A549 (cell line): Measurements from ENCODE around the gene CHRNA4. TPM values are rescaled to one million over a fixed set of nuclear protein-coding genes. Genes with fewer than 3 reads are reported as not detected.

Experiments
- ATAC-seq, 2 experiments: fragments of 200-7000 bp in 1 of 2; fragments of >200 bp in 1 of 2; cut with Nextera tagmentation in 1 of 2; cut with Tn5 transposase in 1 of 2; 3 replicates each; pipeline versions ENCODE4 v1.8.0 to v1.9.1; 2018 to 2020; ENCODE audit warnings: mild to moderate bottlenecking in 1 of 2, moderate library complexity in 1 of 2
- CTCF ChIA-PET: fragments of 300-600 bp; sonication (Branson Sonifier 250); formaldehyde crosslinking; extraction: SDS; loops from one replicate; lab custom pipeline; 2021; ENCODE audit warnings: antibody characterized with exemption, inconsistent platforms; lab: Yijun Ruan, JAX
- POLR2A ChIA-PET: fragments of 350-600 bp; formaldehyde crosslinking; extraction: SDS; loops from one replicate; lab custom pipeline; 2021; ENCODE audit warnings: antibody characterized with exemption, inconsistent platforms; lab: Yijun Ruan, JAX
- DNase-seq, 2 experiments: peaks; one replicate each; pipeline versions ENCODE4 v3.0.0 to v3.0.0-alpha.2; 2011 to 2016; ENCODE audit warnings: low read depth in 1 of 2, low spot score in 1 of 2
- FAIRE-seq: peaks from 2 replicates; lab custom pipeline; 2011; peaks lifted over from hg19 to GRCh38; lab: Jason Lieb, UNC
- H3K27ac ChIP-seq, 2 experiments: fragments of >200 bp; sonication (Bioruptor Twin); formaldehyde crosslinking; 3 replicates each; pipeline ENCODE4 v1.5.1; 2016 to 2017
- H3K4me1 ChIP-seq: fragments of >200 bp; sonication (Bioruptor Twin); formaldehyde crosslinking; 3 replicates; pipeline ENCODE4 v1.6.1; 2016
- H3K4me2 ChIP-seq: fragments of >200 bp; sonication (Bioruptor Twin); formaldehyde crosslinking; 3 replicates; pipeline ENCODE4 v1.6.1; 2016
- H3K4me3 ChIP-seq: fragments of >200 bp; sonication (Bioruptor Twin); formaldehyde crosslinking; 3 replicates; pipeline ENCODE4 v1.5.1; 2016
- H3K9me3 ChIP-seq: fragments of >200 bp; sonication (Bioruptor Twin); formaldehyde crosslinking; 3 replicates; pipeline ENCODE4 v1.6.1; 2016
- ATOH8 ChIP-seq: fragments of 250-450 bp; sonication (Bioruptor Pico); IDR thresholded peaks from 2 replicates; pipeline ENCODE4 v1.5.0; 2020; ENCODE audit warnings: low read depth, mild to moderate bottlenecking, moderate library complexity
- BHLHE40 ChIP-seq: IDR thresholded peaks from 2 replicates; pipeline ENCODE4 v1.6.1; 2012; ENCODE audit warnings: low read depth, low read length, inconsistent platforms
- CBX8 ChIP-seq: fragments of 200-600 bp; sonication (generic); IDR thresholded peaks from 2 replicates; pipeline ENCODE4 v1.6.1; 2016
- CTCF ChIP-seq: fragments of >200 bp; sonication (Bioruptor Twin); formaldehyde crosslinking; IDR thresholded peaks from 3 replicates; pipeline ENCODE4 v1.5.1; 2016
- EHF ChIP-seq: fragments of 250-450 bp; sonication (Bioruptor Pico); IDR thresholded peaks from 2 replicates; pipeline ENCODE4 v1.5.0; 2020; ENCODE audit warnings: mild to moderate bottlenecking
- EP300 ChIP-seq, 2 experiments: fragments of >200 bp; sonication (Bioruptor Twin); formaldehyde crosslinking; IDR thresholded peaks; 2 replicates in 1 of 2; 3 replicates in 1 of 2; pipeline ENCODE4 v1.6.1; 2016 to 2017
- ESRRA ChIP-seq: fragments of 150-350 bp; IDR thresholded peaks from 2 replicates; pipeline ENCODE4 v1.6.1; 2014; ENCODE audit warnings: mild to moderate bottlenecking, low read length, borderline replicate concordance
- FOSL2 ChIP-seq, 2 experiments: fragments of 450-650 bp in 1 of 2; fragments of >200 bp in 1 of 2; sonication (Bioruptor Twin) in 1 of 2; formaldehyde crosslinking; IDR thresholded peaks; 2 replicates each; pipeline versions ENCODE4 v1.5.0 to v1.6.1; 2016 to 2020; ENCODE audit warnings: mild to moderate bottlenecking in 1 of 2, moderate library complexity in 1 of 2
- FOXS1 ChIP-seq: fragments of 250-450 bp; sonication (Bioruptor Pico); IDR thresholded peaks from 2 replicates; pipeline ENCODE4 v1.5.0; 2020; ENCODE audit warnings: mild to moderate bottlenecking, moderate library complexity
- HEYL ChIP-seq: fragments of 250-450 bp; sonication (Bioruptor Pico); IDR thresholded peaks from 2 replicates; pipeline ENCODE4 v1.8.0; 2021; ENCODE audit warnings: mild to moderate bottlenecking, moderate library complexity
- HOXA7 ChIP-seq: fragments of 250-450 bp; sonication (Bioruptor Pico); IDR thresholded peaks from 2 replicates; pipeline ENCODE4 v1.5.0; 2020; ENCODE audit warnings: mild to moderate bottlenecking, moderate library complexity
- HOXB5 ChIP-seq: fragments of 250-450 bp; sonication (Bioruptor Pico); IDR thresholded peaks from 2 replicates; pipeline ENCODE4 v1.5.0; 2020; ENCODE audit warnings: mild to moderate bottlenecking, moderate library complexity
- JUN ChIP-seq, 2 experiments: fragments of >200 bp; sonication (Bioruptor Twin); formaldehyde crosslinking; IDR thresholded peaks; 2 replicates in 1 of 2; 3 replicates in 1 of 2; pipeline ENCODE4 v1.6.1; 2016 to 2017
- MAX ChIP-seq: IDR thresholded peaks from 2 replicates; pipeline ENCODE4 v1.6.1; 2012
- PHF8 ChIP-seq: fragments of 200-600 bp; sonication (generic); IDR thresholded peaks from 2 replicates; pipeline ENCODE4 v1.6.1; 2016; ENCODE audit warnings: low read depth, mild to moderate bottlenecking, antibody characterized with exemption, moderate library complexity, borderline replicate concordance
- POLR2A ChIP-seq: IDR thresholded peaks from 2 replicates; pipeline ENCODE4 v1.6.1; 2012; ENCODE audit warnings: mild to moderate bottlenecking, low read length
- RAD21 ChIP-seq, 2 experiments: fragments of >200 bp in 1 of 2; sonication (Bioruptor Twin) in 1 of 2; formaldehyde crosslinking in 1 of 2; IDR thresholded peaks in 1 of 2; conservative IDR thresholded peaks in 1 of 2; 2 replicates in 1 of 2; 3 replicates in 1 of 2; pipeline ENCODE4 v1.6.1; 2012 to 2018; ENCODE audit warnings: inconsistent platforms in 1 of 2
- RARB ChIP-seq: fragments of 250-450 bp; sonication (Bioruptor Pico); IDR thresholded peaks from 2 replicates; pipeline ENCODE4 v1.8.0; 2021; ENCODE audit warnings: mild to moderate bottlenecking, moderate library complexity
- RCOR1 ChIP-seq: fragments of 150-350 bp; IDR thresholded peaks from 2 replicates; pipeline ENCODE4 v1.6.1; 2014; ENCODE audit warnings: antibody characterized with exemption, low read length, low read depth
- SREBF2 ChIP-seq: fragments of 450-650 bp; IDR thresholded peaks from 2 replicates; pipeline ENCODE4 v1.6.1; 2014; ENCODE audit warnings: mild to moderate bottlenecking, moderate library complexity
- TFCP2L1 ChIP-seq: fragments of 250-450 bp; sonication (Bioruptor Pico); IDR thresholded peaks from 2 replicates; pipeline ENCODE4 v1.5.0; 2021; ENCODE audit warnings: mild to moderate bottlenecking
- TP53 ChIP-seq: fragments of 250-450 bp; sonication (Bioruptor Pico); IDR thresholded peaks from 2 replicates; pipeline ENCODE4 v1.5.0; 2021; ENCODE audit warnings: mild to moderate bottlenecking, moderate library complexity
- USF2 ChIP-seq: fragments of 450-650 bp; IDR thresholded peaks from 2 replicates; pipeline ENCODE4 v1.6.1; 2014; ENCODE audit warnings: antibody characterized with exemption
- ZC3H11A ChIP-seq: fragments of 450-650 bp; IDR thresholded peaks from 2 replicates; pipeline ENCODE4 v1.6.1; 2014; ENCODE audit warnings: antibody characterized with exemption, mild to moderate bottlenecking
- ZNF302 ChIP-seq: fragments of 250-450 bp; sonication (Bioruptor Pico); IDR thresholded peaks from 2 replicates; pipeline ENCODE4 v1.9.0; 2021; ENCODE audit warnings: inconsistent platforms, mild to moderate bottlenecking, moderate library complexity
- WGBS: methylation state at CpG from one replicate; pipeline ENCODE4 v1.1.6; 2017; ENCODE audit errors: missing lambda C conversion rate; 5-methylcytosine and 5-hydroxymethylcytosine counted together
- polyA plus RNA-seq, 4 experiments: library from polyadenylated mRNA; depleted of rRNA in 3 of 4; stranded (reverse); fragments of >200 nt; fragmentation: RNase III in 1 of 4; extraction: RNeasy Plus Mini Kit Qiagen cat#74134 plus additional on column Dnase treatment in 1 of 4; gene quantifications; 2 replicates in 3 of 4; 3 replicates in 1 of 4; pipeline ENCODE4 v1.2.3, GENCODE V29; 2011 to 2017

Gene CHRNA4
- polyA plus RNA-seq, 2 of the 4 experiments (the other 2 are of a cell fraction), result 0.03 to 0.23 TPM

GRCh38 chr20:63319164-63320040 is 41.7 kb downstream of the CHRNA4 start (continued):
- TF ChIP-seq CTCF, result no peak
- TF ChIP-seq HOXA7 (CRISPR knock-in tag), result no peak
- TF ChIP-seq RAD21 (conservative IDR thresholded peaks at IDR 0.05 in 1 of 2, IDR thresholded peaks at IDR 0.05 in 1 of 2), result no peak
- no peak for TF ChIP-seq FOSL2 (IDR thresholded peaks at IDR 0.05)
- TF ChIP-seq FOSL2 (CRISPR knock-in tag; IDR thresholded peaks at IDR 0.05), result no peak
- TF ChIP-seq EHF (CRISPR knock-in tag), result no peak
- TF ChIP-seq TP53 (CRISPR knock-in tag), result no peak
- TF ChIP-seq ESRRA, result no peak

- POLR2A ChIA-PET, result no interaction called here
- WGBS, result 74% methylated on average over 20 of the region's 24 CpGs
- CTCF ChIA-PET, result interaction anchor here (1.3 to 3.8 kb wide), 5 partner anchors 10 to 63 kb away, joined by 4 to 31 read pairs (median 12); no protein-coding TSS in a partner anchor
- no peak overlapping the region for H3K4me3 ChIP-seq
- H3K27ac ChIP-seq, result no peak overlapping the region
- no peak for ATAC-seq
- TF ChIP-seq POLR2A (no peak), ZC3H11A (no peak), BHLHE40 (no peak), RARB (CRISPR knock-in tag) (no peak)
- no peak overlapping the region for H3K4me2 ChIP-seq
- DNase-seq, result no peak
- no peaks in the 10 kb centered on the region for H3K9me3 ChIP-seq
- peaks cover 9% of the 10 kb centered on the region; the same call in 2 of the 3 replicates for H3K4me1 ChIP-seq
- FAIRE-seq, result no peak
Observed at GRCh38 chr20:63318391-63319163, 42.6 kb downstream of the CHRNA4 start.

GRCh38 chr20:63317601-63318291 is 43.4 kb downstream of the CHRNA4 start:
- no peaks in the 10 kb centered on the region for H3K9me3 ChIP-seq
- ChIA-PET POLR2A (interaction anchor here (0.6 kb wide), 1 partner anchor 205 kb away, joined by 3 read pairs; no protein-coding TSS in a partner anchor), CTCF (interaction anchor here (0.8 to 3.8 kb wide), 9 partner anchors 9 to 94 kb away, joined by 3 to 31 read pairs (median 4); no protein-coding TSS in a partner anchor)
- no peak overlapping the region for H3K27ac ChIP-seq
- DNase-seq (no peak), FAIRE-seq (no peak), ATAC-seq (peak in 1 of 2 experiments; percentile 29; a peak in 2 of 6 replicates)
- peaks cover 9% of the 10 kb centered on the region; the same call in 2 of the 3 replicates for H3K4me1 ChIP-seq
- TF ChIP-seq MAX (no peak), RCOR1 (no peak), HEYL (CRISPR knock-in tag) (no peak), ATOH8 (CRISPR knock-in tag) (no peak), CTCF (no peak), JUN (IDR thresholded peaks at IDR 0.05) (no peak), PHF8 (no peak), RAD21 (conservative IDR thresholded peaks at IDR 0.05 in 1 of 2, IDR thresholded peaks at IDR 0.05 in 1 of 2) (no peak), HOXB5 (CRISPR knock-in tag) (no peak), ZNF302 (CRISPR knock-in tag) (no peak), CBX8 (no peak), USF2 (no peak), SREBF2 (no peak), TFCP2L1 (CRISPR knock-in tag) (no peak), POLR2A (no peak), EHF (CRISPR knock-in tag) (no peak), EP300 (IDR thresholded peaks at IDR 0.05) (no peak), BHLHE40 (no peak), FOXS1 (CRISPR knock-in tag) (no peak)
- H3K4me3 ChIP-seq, result no peak overlapping the region
- H3K4me2 ChIP-seq, result no peak overlapping the region
- WGBS, result 68% methylated on average over 8 of the region's 18 CpGs
